Colonic mucosa (tissue), 4 donors: Measurements from ENCODE around the gene KCNH5. TPM values are rescaled to one million over a fixed set of nuclear protein-coding genes. Genes with fewer than 3 reads are reported as not detected.

Experiments used
- DNase-seq: peaks from one replicate; pipeline ENCODE4 v3.0.0-alpha.2; 2020
- H3K27ac ChIP-seq: fragments of 200-600 bp; one replicate; pipeline ENCODE4 v1.8.0; 2021
- H3K27me3 ChIP-seq: fragments of 200-600 bp; one replicate; pipeline ENCODE4 v1.8.0; 2021
- H3K36me3 ChIP-seq: fragments of 200-600 bp; one replicate; pipeline ENCODE4 v1.8.0; 2021
- H3K4me1 ChIP-seq: fragments of 200-600 bp; one replicate; pipeline ENCODE4 v1.8.0; 2021; ENCODE audit warnings: mild to moderate bottlenecking
- H3K4me3 ChIP-seq: fragments of 200-600 bp; one replicate; pipeline ENCODE4 v1.8.0; 2021
- H3K9ac ChIP-seq, 2 donors: one replicate each; pipeline ENCODE4 v1.7.0; 2013; ENCODE audit warnings: control low read depth in 2 of 2, low read depth in 2 of 2, low read length in 2 of 2
- H3K9me3 ChIP-seq: fragments of 200-600 bp; one replicate; pipeline ENCODE4 v1.8.0; 2021
- intact Hi-C: fragments of 100-400 bp; cut with DNase I; formaldehyde crosslinking; loops from one replicate; pipeline ENCODE4 v1.14.1; 2022
- total RNA-seq, 2 donors: library from RNA; stranded (reverse); fragmentation: NEBNext Ultra II Directional in 1 of 2; extraction: Animal tissue kit (Norgen Biotek cat#: 25700) in 1 of 2; gene quantifications; one replicate each; pipeline ENCODE4 v1.2.1, GENCODE V29; 2021
- TF ChIP-seq, protein P1 (sequence below): fragments of 200-600 bp; IDR thresholded peaks from one replicate; pipeline ENCODE4 v1.8.0; 2022; ENCODE audit warnings: antibody characterized with exemption, mild to moderate bottlenecking
- donor health status: healthy.
- donor health status: DM: no; HTN: no; CAD: no.
- donor health status: DM: no; HTN: no; CAD: no.

KCNH5 gene
- total RNA-seq, 2 donors from 2014 or later = 0.11 TPM; not detected in 1

DNA sequence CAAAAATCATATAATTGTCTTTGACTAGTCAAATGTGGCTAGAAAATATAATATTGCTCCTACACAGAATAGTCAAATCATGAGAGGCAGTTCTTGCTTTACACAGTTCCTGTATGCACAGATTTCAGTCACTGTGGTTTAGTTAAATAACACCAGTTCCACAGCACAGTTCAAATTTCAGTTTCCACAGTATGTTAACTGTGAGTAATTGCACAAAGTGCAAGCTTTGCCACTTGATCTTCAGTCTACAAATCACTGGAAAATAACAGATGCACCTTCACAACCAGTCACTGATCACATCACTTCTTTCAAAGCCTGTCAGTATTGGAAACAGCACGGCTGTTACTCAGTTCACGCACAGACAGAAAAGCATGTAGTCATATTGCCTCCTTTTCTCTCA lies 38.7 kb downstream of the KCNH5 start:
- Histone ChIP-seq H3K36me3 (no peaks in the 10 kb centered on the region), H3K9me3 (no peaks in the 10 kb centered on the region), H3K4me1 (no peaks in the 10 kb centered on the region), H3K27ac (no peak overlapping the region), H3K9ac (no peak overlapping the region), H3K4me3 (no peak overlapping the region), H3K27me3 (no peaks in the 10 kb centered on the region)
- intact Hi-C loops = no loop called here
- TF ChIP-seq, protein P1, sequence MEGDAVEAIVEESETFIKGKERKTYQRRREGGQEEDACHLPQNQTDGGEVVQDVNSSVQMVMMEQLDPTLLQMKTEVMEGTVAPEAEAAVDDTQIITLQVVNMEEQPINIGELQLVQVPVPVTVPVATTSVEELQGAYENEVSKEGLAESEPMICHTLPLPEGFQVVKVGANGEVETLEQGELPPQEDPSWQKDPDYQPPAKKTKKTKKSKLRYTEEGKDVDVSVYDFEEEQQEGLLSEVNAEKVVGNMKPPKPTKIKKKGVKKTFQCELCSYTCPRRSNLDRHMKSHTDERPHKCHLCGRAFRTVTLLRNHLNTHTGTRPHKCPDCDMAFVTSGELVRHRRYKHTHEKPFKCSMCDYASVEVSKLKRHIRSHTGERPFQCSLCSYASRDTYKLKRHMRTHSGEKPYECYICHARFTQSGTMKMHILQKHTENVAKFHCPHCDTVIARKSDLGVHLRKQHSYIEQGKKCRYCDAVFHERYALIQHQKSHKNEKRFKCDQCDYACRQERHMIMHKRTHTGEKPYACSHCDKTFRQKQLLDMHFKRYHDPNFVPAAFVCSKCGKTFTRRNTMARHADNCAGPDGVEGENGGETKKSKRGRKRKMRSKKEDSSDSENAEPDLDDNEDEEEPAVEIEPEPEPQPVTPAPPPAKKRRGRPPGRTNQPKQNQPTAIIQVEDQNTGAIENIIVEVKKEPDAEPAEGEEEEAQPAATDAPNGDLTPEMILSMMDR = no peak
- no peak for DNase-seq

DNA sequence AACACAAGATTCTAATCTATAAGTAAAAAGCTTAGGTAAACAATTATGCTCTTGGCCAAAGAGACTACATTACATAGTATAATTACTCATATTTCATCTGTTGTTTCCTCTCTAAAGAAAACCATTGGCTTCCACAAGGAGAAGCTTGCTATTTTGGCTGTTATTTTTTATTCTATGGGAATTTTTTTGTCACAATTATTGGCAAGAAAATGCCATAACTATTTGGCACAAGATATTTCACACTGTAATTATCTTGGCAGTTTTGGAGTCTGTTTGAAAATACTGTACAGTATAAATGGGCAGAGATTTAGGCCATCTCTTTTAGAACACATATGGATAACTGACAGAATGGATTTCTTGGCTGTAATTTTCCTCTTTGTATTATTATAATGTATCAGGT lies 51.2 kb downstream of the KCNH5 start:
- Histone ChIP-seq H3K27me3 (no peaks in the 10 kb centered on the region), H3K9me3 (no peaks in the 10 kb centered on the region), H3K4me1 (no peaks in the 10 kb centered on the region), H3K36me3 (no peaks in the 10 kb centered on the region), H3K9ac (no peak overlapping the region), H3K4me3 (no peak overlapping the region), H3K27ac (no peak overlapping the region)
- DNase-seq = no peak
- TF ChIP-seq, protein P1 = no peak
- intact Hi-C loops = no loop called here

DNA sequence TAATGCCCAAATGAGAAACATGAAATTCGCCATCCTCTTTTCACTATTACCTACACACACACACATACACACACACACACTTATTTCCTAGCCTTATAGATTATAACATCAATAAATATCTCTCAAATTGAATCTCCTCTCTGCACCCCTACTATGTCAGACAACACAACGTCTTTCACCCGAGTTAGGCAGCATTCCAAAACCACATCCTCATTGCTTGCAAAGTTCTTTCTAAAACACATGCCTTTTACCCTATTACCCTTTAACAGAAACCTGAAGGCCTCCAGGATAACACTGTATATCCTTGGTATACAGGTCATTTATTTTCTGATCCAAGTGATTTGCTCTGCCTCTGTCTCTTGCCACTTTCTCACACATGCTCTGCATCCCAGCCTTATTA lies 56.3 kb downstream of the KCNH5 start:
- intact Hi-C loops = no loop called here
- Histone ChIP-seq H3K27ac (no peak overlapping the region), H3K4me3 (no peak overlapping the region), H3K4me1 (no peaks in the 10 kb centered on the region), H3K27me3 (no peaks in the 10 kb centered on the region), H3K9ac (no peak overlapping the region), H3K36me3 (no peaks in the 10 kb centered on the region), H3K9me3 (no peaks in the 10 kb centered on the region)
- TF ChIP-seq, protein P1 = no peak
- DNase-seq = no peak

DNA sequence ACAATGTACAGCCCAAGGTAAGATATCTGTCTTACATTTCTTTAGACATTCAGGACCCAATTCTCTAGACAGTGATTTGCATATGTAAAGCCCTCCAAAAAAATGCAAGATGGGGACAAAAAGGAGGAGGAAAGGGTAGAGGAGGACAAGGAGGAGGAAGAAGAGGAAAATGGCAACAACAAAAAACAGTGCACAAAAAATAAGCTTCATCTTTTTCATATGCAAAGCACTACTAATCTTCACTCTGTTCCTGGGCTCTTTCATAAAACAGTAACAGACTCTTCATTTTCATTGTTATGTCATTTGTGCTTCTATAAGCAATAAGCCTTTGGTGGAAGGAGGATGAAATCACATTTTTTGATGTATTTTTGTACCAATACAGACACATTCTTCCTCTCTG lies 61.4 kb downstream of the KCNH5 start:
- Histone ChIP-seq H3K9ac (no peak overlapping the region), H3K9me3 (no peaks in the 10 kb centered on the region), H3K4me3 (no peak overlapping the region), H3K4me1 (no peaks in the 10 kb centered on the region), H3K27ac (no peak overlapping the region), H3K27me3 (no peaks in the 10 kb centered on the region), H3K36me3 (no peaks in the 10 kb centered on the region)
- no peak for DNase-seq
- TF ChIP-seq, protein P1 = no peak
- intact Hi-C loops = no loop called here

DNA sequence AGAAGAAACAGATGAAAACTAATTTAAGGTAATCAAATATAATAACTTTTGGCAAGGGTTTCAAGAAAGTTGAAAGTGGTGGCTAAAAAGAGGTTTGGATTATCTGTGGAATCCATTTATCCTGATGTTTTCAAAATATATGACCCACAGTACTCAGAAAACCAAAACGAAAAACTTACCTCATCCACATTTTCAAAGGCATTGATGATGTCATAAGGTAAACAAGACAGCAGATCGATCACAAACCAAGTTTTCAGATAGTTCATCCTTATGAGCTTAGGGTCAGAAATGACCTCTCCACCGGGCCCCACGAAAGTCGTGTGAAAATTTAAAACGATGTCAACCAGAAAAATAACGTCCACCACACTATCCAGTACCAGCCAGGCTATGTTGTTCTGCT lies 64.6 kb downstream of the KCNH5 start:
- no peak overlapping the region for H3K27ac ChIP-seq
- DNase-seq = no peak
- H3K9me3 ChIP-seq = no peaks in the 10 kb centered on the region
- H3K9ac ChIP-seq = no peak overlapping the region
- H3K36me3 ChIP-seq = no peaks in the 10 kb centered on the region
- H3K4me3 ChIP-seq = no peak overlapping the region
- H3K4me1 ChIP-seq = no peaks in the 10 kb centered on the region
- H3K27me3 ChIP-seq = no peaks in the 10 kb centered on the region
- intact Hi-C loops = no loop called here
- TF ChIP-seq, protein P1 = no peak

DNA sequence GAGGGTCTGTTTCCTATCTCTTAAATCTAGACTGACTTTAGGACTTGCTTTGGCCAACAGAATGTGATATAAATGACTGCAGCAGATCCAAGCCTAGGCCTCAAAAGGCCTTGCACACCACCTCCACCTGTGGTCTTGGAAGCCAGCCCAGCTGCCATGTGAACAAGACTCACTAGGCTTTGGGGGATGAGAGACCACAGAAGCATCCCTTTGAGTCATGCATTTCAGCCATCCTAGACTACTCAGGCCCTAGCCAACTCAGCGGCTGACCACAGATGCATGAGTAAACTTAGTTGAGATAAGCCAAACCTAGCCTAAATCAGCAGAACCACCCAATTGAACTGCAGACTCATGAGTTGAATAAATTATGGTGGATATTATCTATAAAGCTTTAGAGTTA lies 87.7 kb downstream of the KCNH5 start:
- H3K4me3 ChIP-seq = no peak overlapping the region
- H3K27me3 ChIP-seq = no peaks in the 10 kb centered on the region
- no peaks in the 10 kb centered on the region for H3K9me3 ChIP-seq
- H3K4me1 ChIP-seq = no peaks in the 10 kb centered on the region
- no peak overlapping the region for H3K9ac ChIP-seq
- no peak overlapping the region for H3K27ac ChIP-seq
- H3K36me3 ChIP-seq = no peaks in the 10 kb centered on the region
- TF ChIP-seq, protein P1 = no peak
- DNase-seq = no peak
- intact Hi-C loops = no loop called here
